ENCODE results near the gene CMTM2. TPM values are rescaled to one million over a fixed set of nuclear protein-coding genes. Genes with fewer than 3 reads are reported as not detected.

The CMTM2 gene
- total and polyA plus RNA-seq, 11 donors = 0.52 TPM; not detected in 10

- H3K9me3 ChIP-seq = no peaks in the 10 kb centered on the region
- intact Hi-C loops (cut with DNase I) = loop anchor here in 9 of 10 donors (2.0 to 10.0 kb wide), 13 partner anchors 42 to 268 kb away; partner anchors contain the start of genes CKLF (in 6 of the 9) and TK2 (in 4 of the 9)
- peak; percentile 5 to 72 (median 40) for ATAC-seq
- peaks cover 0 to 43% (median 22%) of the 10 kb centered on the region in 12 donors for H3K4me1 ChIP-seq
- peaks cover 0 to 11% (median 5%) of the 10 kb centered on the region in 9 donors for H3K36me3 ChIP-seq
- WGBS, 4 donors = 1 to 3% (median 1%) methylated on average over 15 to 95 of the region's 96 CpGs
- peak within 1 kb of the TSS; percentile 88 to 98 (median 94) for H3K27ac ChIP-seq
- H3K27me3 ChIP-seq = no peaks in the 10 kb centered on the region
- DNase-seq = peak; percentile 62 to 89 (median 73)
- TF ChIP-seq CTCF (IDR thresholded peaks at IDR 0.05) = peak; percentile 52 to 88 (median 77)
- peak in 1 of 2 donors; percentile 8 for TF ChIP-seq POLR2A (IDR thresholded peaks at IDR 0.05)
- H3K4me3 ChIP-seq = peak within 1 kb of the TSS; percentile 59 to 97 (median 84)
Measured at GRCh38 chr16:66604376-66605176, 25.3 kb downstream of the CMTM2 start, which contains the start of gene CMTM3. CMTM3 (plus strand) TSS chr16:66604704; CDS start chr16:66604806, 102 bp downstream.

DNA sequence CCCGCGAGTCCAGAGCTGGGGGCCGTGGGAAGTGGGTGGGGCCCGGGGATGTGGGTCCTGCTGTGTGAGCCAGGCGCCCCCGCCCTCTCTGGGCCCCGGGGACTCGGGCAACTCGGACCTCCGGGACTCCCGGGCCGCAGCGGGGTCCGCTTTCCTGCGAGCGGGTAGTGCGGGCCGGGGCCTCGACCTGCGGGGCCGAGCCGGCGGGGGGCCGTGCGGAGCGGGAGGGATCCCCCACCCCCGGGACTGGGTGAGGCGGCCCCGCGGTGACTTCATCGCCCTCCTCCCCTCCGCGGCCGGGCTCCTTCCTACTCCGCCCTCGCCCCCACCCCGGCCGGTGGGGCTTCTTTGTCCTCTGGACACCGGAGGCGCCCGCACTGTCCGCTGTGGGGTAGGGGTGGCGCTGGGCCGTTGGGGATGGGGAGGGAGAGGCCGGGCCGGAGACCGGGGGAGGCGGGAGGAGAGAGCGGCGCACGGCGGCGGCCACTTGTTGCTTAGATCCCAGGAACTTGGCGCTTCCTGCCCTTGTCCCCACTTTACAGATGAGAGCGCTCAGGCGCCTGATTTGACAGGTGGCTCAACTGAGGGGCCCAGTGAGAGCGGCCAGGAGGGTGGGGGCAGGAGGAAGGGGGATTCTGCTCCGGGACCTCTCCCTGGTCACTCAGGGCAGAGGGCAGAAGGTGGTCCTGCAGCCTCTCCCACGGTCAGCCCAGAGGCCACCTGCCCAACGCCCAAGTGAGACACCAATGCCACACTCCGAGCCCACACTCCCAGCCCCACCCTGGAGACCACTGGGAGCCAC is 26.1 kb downstream of the CMTM2 start:
- Histone ChIP-seq H3K27ac (peak overlapping the region; percentile 88 to 98 (median 94)), H3K36me3 (peaks cover 0 to 19% (median 13%) of the 10 kb centered on the region in 9 donors), H3K4me1 (peaks cover 0 to 43% (median 22%) of the 10 kb centered on the region in 12 donors), H3K27me3 (no peaks in the 10 kb centered on the region), H3K4me3 (peak overlapping the region; percentile 59 to 97 (median 84)), H3K9me3 (no peaks in the 10 kb centered on the region)
- intact Hi-C loops (cut with DNase I) = loop anchor here in 9 of 10 donors (2.0 to 10.0 kb wide), 12 partner anchors 51 to 267 kb away; partner anchors contain the start of genes CKLF (in 5 of the 9) and TK2 (in 3 of the 9)
- TF ChIP-seq CTCF (IDR thresholded peaks at IDR 0.05) = peak in 1 of 12 donors; percentile 29
- TF ChIP-seq POLR2A (IDR thresholded peaks at IDR 0.05) = peak in 1 of 2 donors; percentile 6
- ATAC-seq (peak; percentile 25 to 70 (median 62)), DNase-seq (peak; percentile 74 to 86 (median 79))
- 12 to 19% (median 13%) methylated on average over 10 to 61 of the region's 61 CpGs for WGBS, 4 donors

- TF ChIP-seq POLR2A (IDR thresholded peaks at IDR 0.05) (no peak), CTCF (IDR thresholded peaks at IDR 0.05) (no peak)
- Histone ChIP-seq H3K4me3 (peak overlapping the region; percentile 59 to 97 (median 84)), H3K9me3 (no peaks in the 10 kb centered on the region), H3K4me1 (peaks cover 0 to 43% (median 22%) of the 10 kb centered on the region in 12 donors), H3K36me3 (peaks cover 0 to 27% (median 21%) of the 10 kb centered on the region in 9 donors), H3K27ac (peak overlapping the region; percentile 88 to 98 (median 94)), H3K27me3 (no peaks in the 10 kb centered on the region)
- intact Hi-C loops (cut with DNase I) = loop anchor here in 9 of 10 donors (2.0 to 10.0 kb wide), 12 partner anchors 51 to 266 kb away; partner anchors contain the start of genes CKLF (in 5 of the 9) and TK2 (in 3 of the 9)
- 51 to 68% (median 62%) methylated on average over 10 of the region's 10 CpGs for WGBS, 4 donors
- ATAC-seq (no peak), DNase-seq (peak in 1 of 5 donors; percentile 34)
Measured at GRCh38 chr16:66605979-66606751, 26.9 kb downstream of the CMTM2 start.

All from heart left ventricle (tissue), 16 donors.